SK-N-SH treated with all-trans-retinoic acid at 6 μM for 48 hours (cell line): ENCODE measurements around the gene RBM4.
"Not testable (repeated sequence)": the region's sequence is repeated elsewhere in the genome, so short reads cannot be mapped to it uniquely, and the experiment has no call there.

Source experiments
- ATAC-seq: fragments of 200-7000 bp; cut with Tn5 transposase; 3 replicates; pipeline ENCODE4 v1.9.1; 2020; ENCODE audit warnings: mild to moderate bottlenecking, moderate library complexity
- ARNTL ChIP-seq: fragments of 450-650 bp; formaldehyde crosslinking; IDR thresholded peaks from 2 replicates; pipeline ENCODE4 v1.5.0; 2020; ENCODE audit warnings: low read depth, mild to moderate bottlenecking, moderate library complexity, borderline replicate concordance
- BACH2 ChIP-seq: fragments of 250-450 bp; sonication (Bioruptor Pico); IDR thresholded peaks from 2 replicates; pipeline ENCODE4 v1.9.0; 2021; ENCODE audit warnings: mild to moderate bottlenecking, borderline replicate concordance
- CSDC2 ChIP-seq: fragments of 250-450 bp; sonication (Bioruptor Pico); IDR thresholded peaks from 2 replicates; pipeline ENCODE4 v1.5.0; 2020; ENCODE audit warnings: mild to moderate bottlenecking, moderate library complexity
- CSRNP3 ChIP-seq: fragments of 250-450 bp; sonication (Bioruptor Pico); IDR thresholded peaks from 2 replicates; pipeline ENCODE4 v1.5.1; 2021; ENCODE audit warnings: mild to moderate bottlenecking, moderate library complexity
- ESRRG ChIP-seq: fragments of 250-450 bp; sonication (Bioruptor Pico); IDR thresholded peaks from 2 replicates; pipeline ENCODE4 v1.6.1; 2021; ENCODE audit warnings: mild to moderate bottlenecking
- GLIS3 ChIP-seq: fragments of 250-450 bp; sonication (Bioruptor Pico); IDR thresholded peaks from 2 replicates; pipeline ENCODE4 v1.5.0; 2020; ENCODE audit warnings: mild to moderate bottlenecking, moderate library complexity
- ISL1 ChIP-seq: fragments of 250-450 bp; sonication (Bioruptor Pico); IDR thresholded peaks from 2 replicates; pipeline ENCODE4 v2.1.2; 2022; ENCODE audit warnings: mild to moderate bottlenecking, moderate library complexity
- OSR1 ChIP-seq: fragments of 250-450 bp; sonication (Bioruptor Pico); IDR thresholded peaks from 2 replicates; pipeline ENCODE4 v1.8.0; 2022; ENCODE audit warnings: moderate library complexity, mild to moderate bottlenecking, inconsistent platforms
- POU6F1 ChIP-seq: fragments of 250-450 bp; sonication (Bioruptor Pico); IDR thresholded peaks from 2 replicates; pipeline ENCODE4 v1.8.0; 2021; ENCODE audit warnings: low read depth, mild to moderate bottlenecking, moderate library complexity, borderline replicate concordance
- PPARA ChIP-seq: fragments of 250-450 bp; sonication (Bioruptor Pico); IDR thresholded peaks from 2 replicates; pipeline ENCODE4 v1.5.0; 2020; ENCODE audit warnings: mild to moderate bottlenecking, borderline replicate concordance
- RARB ChIP-seq: fragments of 250-450 bp; sonication (Bioruptor Pico); IDR thresholded peaks from 2 replicates; pipeline ENCODE4 v1.8.0; 2021; ENCODE audit warnings: mild to moderate bottlenecking, moderate library complexity
- SNAI2 ChIP-seq: fragments of 250-450 bp; sonication (Bioruptor Pico); IDR thresholded peaks from 2 replicates; pipeline ENCODE4 v1.5.0; 2020; ENCODE audit warnings: mild to moderate bottlenecking, moderate library complexity
- TCF4 ChIP-seq: fragments of 250-450 bp; sonication (Bioruptor Pico); IDR thresholded peaks from 2 replicates; pipeline ENCODE4 v1.8.0; 2021; ENCODE audit warnings: mild to moderate bottlenecking, moderate library complexity, borderline replicate concordance
- TOX ChIP-seq: fragments of 250-450 bp; sonication (Bioruptor Pico); IDR thresholded peaks from 2 replicates; pipeline ENCODE4 v1.8.0; 2021; ENCODE audit warnings: mild to moderate bottlenecking, moderate library complexity, borderline replicate concordance
- ZC3H10 ChIP-seq: fragments of 250-450 bp; sonication (Bioruptor Pico); IDR thresholded peaks from 2 replicates; pipeline ENCODE4 v1.5.1; 2021; ENCODE audit warnings: mild to moderate bottlenecking, moderate library complexity
- ZFP3 ChIP-seq: fragments of 250-450 bp; sonication (Bioruptor Pico); IDR thresholded peaks from 2 replicates; pipeline ENCODE4 v1.5.0; 2020; ENCODE audit warnings: mild to moderate bottlenecking, moderate library complexity
- ZFP30 ChIP-seq: fragments of 450-650 bp; formaldehyde crosslinking; IDR thresholded peaks from 2 replicates; pipeline ENCODE4 v1.5.0; 2022; ENCODE audit warnings: mild to moderate bottlenecking, moderate library complexity
- ZNF565 ChIP-seq: fragments of 450-650 bp; formaldehyde crosslinking; conservative IDR thresholded peaks from 2 replicates; pipeline ENCODE4 v1.5.0; 2020; ENCODE audit warnings: low read depth, mild to moderate bottlenecking, moderate library complexity
- ZNF70 ChIP-seq: fragments of 450-650 bp; formaldehyde crosslinking; IDR thresholded peaks from 2 replicates; pipeline ENCODE4 v1.5.0; 2020; ENCODE audit warnings: mild to moderate bottlenecking, moderate library complexity
- ZNF8 ChIP-seq: fragments of 450-650 bp; formaldehyde crosslinking; IDR thresholded peaks from 2 replicates; pipeline ENCODE4 v1.5.0; 2020; ENCODE audit warnings: mild to moderate bottlenecking, moderate library complexity
- TF ChIP-seq, protein P1 (sequence below): fragments of 250-450 bp; sonication (Bioruptor Pico); IDR thresholded peaks from 2 replicates; pipeline ENCODE4 v1.8.0; 2020; ENCODE audit warnings: mild to moderate bottlenecking, moderate library complexity, borderline replicate concordance
- TF ChIP-seq, protein P2 (sequence below): fragments of 250-450 bp; sonication (Bioruptor Pico); IDR thresholded peaks from 2 replicates; pipeline ENCODE4 v1.5.1; 2020; ENCODE audit warnings: low read depth, mild to moderate bottlenecking, moderate library complexity

Gene RBM4, protein sequence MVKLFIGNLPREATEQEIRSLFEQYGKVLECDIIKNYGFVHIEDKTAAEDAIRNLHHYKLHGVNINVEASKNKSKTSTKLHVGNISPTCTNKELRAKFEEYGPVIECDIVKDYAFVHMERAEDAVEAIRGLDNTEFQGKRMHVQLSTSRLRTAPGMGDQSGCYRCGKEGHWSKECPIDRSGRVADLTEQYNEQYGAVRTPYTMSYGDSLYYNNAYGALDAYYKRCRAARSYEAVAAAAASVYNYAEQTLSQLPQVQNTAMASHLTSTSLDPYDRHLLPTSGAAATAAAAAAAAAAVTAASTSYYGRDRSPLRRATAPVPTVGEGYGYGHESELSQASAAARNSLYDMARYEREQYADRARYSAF

GRCh38 chr11:66638177-66639065 lies at the start of gene RBM4:
Gene RBM4, plus strand, starts transcription at chr11:66638703. Its CDS starts 1,009 bp downstream, at chr11:66639712.
- ATAC-seq, result peak; percentile 96
- TF ChIP-seq ZFP3 (CRISPR knock-in tag) (peak; percentile 57; the same call in 1 of the 2 replicates), POU6F1 (no peak), ESRRG (CRISPR knock-in tag) (no peak), CSDC2 (CRISPR knock-in tag) (0 out of 2 replicates have a peak, but pooled peaks have one; percentile 54), TOX (no peak), SNAI2 (CRISPR knock-in tag) (0 out of 2 replicates have a peak, but pooled peaks have one; percentile 8), ISL1 (no peak), GLIS3 (CRISPR knock-in tag) (0 out of 2 replicates have a peak, but pooled peaks have one; percentile 55), BACH2 (CRISPR knock-in tag) (no peak), PPARA (CRISPR knock-in tag) (no peak), ZFP30 (CRISPR knock-in tag) (no peak), TCF4 (no peak), CSRNP3 (no peak), ZNF565 (CRISPR knock-in tag) (no peak), RARB (no peak), OSR1 (CRISPR knock-in tag) (no peak), ZC3H10 (CRISPR knock-in tag) (no peak), ARNTL (CRISPR knock-in tag) (no peak), ZNF8 (CRISPR knock-in tag) (no peak)
- TF ChIP-seq, protein P1, sequence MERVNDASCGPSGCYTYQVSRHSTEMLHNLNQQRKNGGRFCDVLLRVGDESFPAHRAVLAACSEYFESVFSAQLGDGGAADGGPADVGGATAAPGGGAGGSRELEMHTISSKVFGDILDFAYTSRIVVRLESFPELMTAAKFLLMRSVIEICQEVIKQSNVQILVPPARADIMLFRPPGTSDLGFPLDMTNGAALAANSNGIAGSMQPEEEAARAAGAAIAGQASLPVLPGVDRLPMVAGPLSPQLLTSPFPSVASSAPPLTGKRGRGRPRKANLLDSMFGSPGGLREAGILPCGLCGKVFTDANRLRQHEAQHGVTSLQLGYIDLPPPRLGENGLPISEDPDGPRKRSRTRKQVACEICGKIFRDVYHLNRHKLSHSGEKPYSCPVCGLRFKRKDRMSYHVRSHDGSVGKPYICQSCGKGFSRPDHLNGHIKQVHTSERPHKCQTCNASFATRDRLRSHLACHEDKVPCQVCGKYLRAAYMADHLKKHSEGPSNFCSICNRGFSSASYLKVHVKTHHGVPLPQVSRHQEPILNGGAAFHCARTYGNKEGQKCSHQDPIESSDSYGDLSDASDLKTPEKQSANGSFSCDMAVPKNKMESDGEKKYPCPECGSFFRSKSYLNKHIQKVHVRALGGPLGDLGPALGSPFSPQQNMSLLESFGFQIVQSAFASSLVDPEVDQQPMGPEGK (CRISPR knock-in tag), result 0 out of 2 replicates have a peak, but pooled peaks have one; percentile 39
- TF ChIP-seq, protein P2, sequence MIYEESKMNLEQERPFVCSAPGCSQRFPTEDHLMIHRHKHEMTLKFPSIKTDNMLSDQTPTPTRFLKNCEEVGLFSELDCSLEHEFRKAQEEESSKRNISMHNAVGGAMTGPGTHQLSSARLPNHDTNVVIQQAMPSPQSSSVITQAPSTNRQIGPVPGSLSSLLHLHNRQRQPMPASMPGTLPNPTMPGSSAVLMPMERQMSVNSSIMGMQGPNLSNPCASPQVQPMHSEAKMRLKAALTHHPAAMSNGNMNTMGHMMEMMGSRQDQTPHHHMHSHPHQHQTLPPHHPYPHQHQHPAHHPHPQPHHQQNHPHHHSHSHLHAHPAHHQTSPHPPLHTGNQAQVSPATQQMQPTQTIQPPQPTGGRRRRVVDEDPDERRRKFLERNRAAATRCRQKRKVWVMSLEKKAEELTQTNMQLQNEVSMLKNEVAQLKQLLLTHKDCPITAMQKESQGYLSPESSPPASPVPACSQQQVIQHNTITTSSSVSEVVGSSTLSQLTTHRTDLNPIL, result no peak

DNA sequence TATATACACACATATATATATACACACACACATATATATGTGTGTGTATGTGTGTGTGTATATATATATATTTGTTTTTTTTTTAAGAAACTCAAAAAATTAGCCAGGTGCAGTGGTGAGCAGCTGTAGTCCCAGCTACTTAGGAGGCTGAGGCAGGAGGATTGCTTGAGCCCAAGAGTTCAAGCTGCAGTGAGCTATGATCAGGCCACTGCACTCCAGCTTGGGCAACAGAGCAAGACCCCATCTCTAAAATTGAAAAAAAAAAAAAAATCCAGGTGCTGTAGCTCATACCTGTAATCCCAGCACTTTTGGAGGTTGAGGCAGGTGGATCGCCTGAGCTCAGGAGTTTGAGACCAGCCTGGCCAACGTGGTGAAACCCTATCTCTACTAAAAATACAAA lies 49.2 kb upstream of the RBM4 start:
- ATAC-seq, result not testable (repeated sequence)

GRCh38 chr11:66589996-66590675 lies 48.4 kb upstream of the RBM4 start:
- ATAC-seq, result no peak
- TF ChIP-seq, protein P2, result no peak
- TF ChIP-seq, protein P1 (CRISPR knock-in tag), result no peak
- no peak for TF ChIP-seq OSR1 (CRISPR knock-in tag)
- TF ChIP-seq CSDC2 (CRISPR knock-in tag), result no peak
- TF ChIP-seq ZNF8 (CRISPR knock-in tag), result no peak
- TF ChIP-seq ESRRG (CRISPR knock-in tag), result no peak
- no peak for TF ChIP-seq POU6F1
- no peak for TF ChIP-seq ISL1
- TF ChIP-seq ZC3H10 (CRISPR knock-in tag), result no peak
- no peak for TF ChIP-seq ZNF70 (CRISPR knock-in tag)
